Measurements from ENCODE around the gene DCST2.

Gene DCST2

GRCh38 chr1:154974102-154974807 lies 59.3 kb downstream of the DCST2 start, which contains the start of gene CKS1B:
TSS of gene CKS1B (plus strand) at chr1:154974681. CDS start at chr1:154974746, 65 bp downstream.
- DNase-seq (ENCODE audit: low read depth) = peak; percentile 100
- TF ChIP-seq CTCF (IDR thresholded peaks at IDR 0.05; ENCODE audit: low read length, missing control alignments) = no peak
- peak within 1 kb of the TSS; percentile 83 for H3K4me3 ChIP-seq (replicated peaks; ENCODE audit: low read depth, low read length)

DNA sequence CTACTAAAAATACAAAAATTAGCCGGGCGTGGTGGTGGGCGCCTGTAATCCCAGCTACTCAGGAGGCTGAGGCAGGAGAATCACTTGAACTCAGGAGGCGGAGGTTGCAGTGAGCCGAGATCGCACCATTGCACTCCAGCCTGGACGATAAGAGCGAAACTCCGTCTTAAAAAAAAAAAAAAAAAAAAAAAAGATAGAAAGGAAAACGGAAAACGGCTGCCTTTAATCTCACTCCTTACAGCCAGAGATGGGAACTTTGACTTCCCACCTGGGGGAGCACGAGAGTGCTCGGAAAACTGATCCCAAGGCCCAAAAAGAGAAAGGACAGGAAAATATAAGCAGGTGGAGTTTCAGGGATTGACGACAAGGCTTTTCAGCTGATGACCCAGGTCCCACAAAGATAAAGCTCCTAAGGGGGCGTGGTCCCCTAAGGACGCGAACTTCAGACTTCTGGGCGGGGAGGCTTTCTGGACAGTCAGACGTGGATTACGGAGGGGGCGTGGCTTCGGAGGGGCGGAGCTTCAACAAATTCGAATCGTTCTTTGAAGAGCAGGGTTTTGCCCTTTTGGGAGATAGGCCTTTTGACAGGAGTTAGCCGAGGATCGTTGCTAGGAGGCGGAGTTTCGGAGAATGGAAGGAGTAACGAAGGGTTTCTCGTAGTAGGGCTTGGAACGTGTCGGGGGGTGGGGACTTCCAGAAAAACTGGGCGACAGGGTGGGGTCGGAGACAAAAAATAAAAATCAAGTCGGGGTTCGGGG lies 60.1 kb downstream of the DCST2 start:
- TF ChIP-seq CTCF (IDR thresholded peaks at IDR 0.05; ENCODE audit: low read length, missing control alignments) = peak; percentile 29
- peak overlapping the region; percentile 83 for H3K4me3 ChIP-seq (replicated peaks; ENCODE audit: low read depth, low read length)
- peak; percentile 98 for DNase-seq (ENCODE audit: low read depth)

DNA sequence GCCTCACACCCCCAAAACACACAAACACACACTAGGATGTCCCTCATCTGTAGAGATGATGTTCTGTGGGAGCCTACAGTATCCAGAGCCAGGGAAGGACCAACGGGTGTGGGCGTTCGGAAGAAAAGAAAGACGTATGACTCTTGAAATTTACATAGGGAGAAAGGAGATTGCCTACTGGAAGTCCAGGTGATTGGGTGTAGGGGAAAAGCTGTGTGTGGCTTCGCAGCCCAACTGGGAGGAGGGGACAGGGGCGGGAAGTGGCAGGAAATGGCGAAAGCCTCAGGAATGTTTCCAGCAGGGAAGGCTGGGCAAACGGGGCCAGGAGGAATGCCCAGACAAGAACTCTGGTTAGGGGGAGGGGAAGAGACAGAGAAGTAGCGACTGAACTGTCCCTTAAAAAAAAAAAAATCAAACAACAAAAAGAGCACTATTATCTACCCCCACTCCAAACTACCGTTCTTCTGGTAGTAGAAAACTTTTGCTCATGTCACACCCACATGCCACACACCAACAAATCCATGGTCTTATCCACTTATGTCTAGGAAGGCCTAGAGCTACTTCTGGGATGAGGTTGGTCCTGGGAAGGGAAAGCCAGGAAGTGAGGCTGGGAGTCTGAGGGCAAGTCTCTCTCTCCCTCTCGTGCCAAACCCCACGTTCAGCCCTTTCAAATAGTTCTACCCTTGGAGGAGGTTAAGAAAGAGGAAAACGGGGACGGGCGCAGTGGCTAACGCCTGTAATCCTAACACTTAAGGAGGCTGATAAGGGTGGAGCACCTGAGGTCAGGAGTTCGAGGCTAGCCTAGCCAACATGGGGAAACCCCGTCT lies 60.9 kb downstream of the DCST2 start:
- peak; percentile 98 for DNase-seq (ENCODE audit: low read depth)
- H3K4me3 ChIP-seq (replicated peaks; ENCODE audit: low read depth, low read length) = peak overlapping the region; percentile 83
- TF ChIP-seq CTCF (IDR thresholded peaks at IDR 0.05; ENCODE audit: low read length, missing control alignments) = no peak

DNA sequence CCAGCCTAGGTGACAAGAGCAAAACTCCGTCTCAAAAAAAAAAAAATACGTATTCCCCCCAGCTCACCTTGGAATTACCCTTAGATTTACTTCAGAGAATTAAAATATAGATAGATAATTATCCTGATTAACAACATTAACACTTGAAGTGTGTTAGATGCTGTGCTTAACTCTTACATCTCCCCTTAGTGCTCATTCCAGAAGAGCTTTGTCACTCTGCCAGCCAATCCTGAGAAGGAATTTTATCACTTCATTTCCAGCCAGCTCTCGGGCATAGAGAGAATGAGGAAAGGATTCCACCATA lies 61.4 kb downstream of the DCST2 start:
- DNase-seq (ENCODE audit: low read depth) = no peak
- no peak for TF ChIP-seq CTCF (IDR thresholded peaks at IDR 0.05; ENCODE audit: low read length, missing control alignments)
- H3K4me3 ChIP-seq (replicated peaks; ENCODE audit: low read depth, low read length) = peak overlapping the region; percentile 83

DNA sequence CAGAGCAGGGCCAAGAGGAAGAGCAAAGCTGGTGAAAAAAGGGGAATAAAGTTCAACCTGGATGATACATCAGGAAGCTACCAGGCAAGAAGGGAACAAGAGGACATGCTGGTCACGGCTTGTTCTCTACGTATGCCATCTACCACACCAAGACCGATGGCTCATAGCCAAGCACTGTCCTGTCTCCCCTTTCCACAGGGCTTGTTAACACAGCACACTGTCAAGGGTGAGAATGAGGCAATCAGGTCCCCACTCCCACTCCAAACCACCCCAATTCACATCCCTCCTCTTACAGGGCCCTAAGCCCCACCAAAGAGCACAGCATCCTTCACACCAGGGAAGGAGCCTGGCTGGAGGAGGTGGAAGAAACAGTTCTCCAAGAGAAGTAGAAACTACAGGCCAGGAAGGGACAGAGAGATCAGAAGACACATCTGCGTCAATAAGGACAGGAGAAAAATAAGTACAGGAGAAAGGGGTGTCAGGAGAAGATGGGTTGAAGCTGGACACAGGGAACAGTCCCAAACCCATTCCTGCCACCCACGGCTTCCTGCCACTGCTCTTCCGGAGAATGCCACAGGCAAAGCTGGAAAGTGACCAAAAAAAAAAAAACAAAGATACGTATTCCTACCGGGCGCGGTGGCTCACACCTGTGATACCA lies 62.1 kb downstream of the DCST2 start:
- peak; percentile 35 for DNase-seq (ENCODE audit: low read depth)
- no peak for TF ChIP-seq CTCF (IDR thresholded peaks at IDR 0.05; ENCODE audit: low read length, missing control alignments)
- H3K4me3 ChIP-seq (replicated peaks; ENCODE audit: low read depth, low read length) = peak overlapping the region; percentile 83

- peak; percentile 94 for DNase-seq (ENCODE audit: low read depth)
These were observed 62.8 kb downstream of the DCST2 start, which contains the start of gene SHC1 for GRCh38 chr1:154970631-154971340. TSS of gene SHC1 (minus strand) at chr1:154970747. CDS start at chr1:154970526, 221 bp downstream.

More at GRCh38 chr1:154970631-154971340, 62.8 kb downstream of the DCST2 start, which contains the start of gene SHC1:
- TF ChIP-seq CTCF (IDR thresholded peaks at IDR 0.05; ENCODE audit: low read length, missing control alignments) = no peak
- H3K4me3 ChIP-seq (replicated peaks; ENCODE audit: low read depth, low read length) = peak within 1 kb of the TSS; percentile 83

Measured in fibroblast of pulmonary artery (primary cell).